K562 (cell line): ENCODE measurements around the gene PHLDA3. TPM values are rescaled to one million over a fixed set of nuclear protein-coding genes. Genes with fewer than 3 reads are reported as not detected.

ENCODE experiments used
- BCL6 ChIP-seq: fragments of 250-450 bp; sonication (Bioruptor Pico); IDR thresholded peaks from 2 replicates; pipeline ENCODE4 v1.4.0; 2020
- ETV1 ChIP-seq: fragments of 450-650 bp; conservative IDR thresholded peaks from 2 replicates; pipeline ENCODE4 v1.6.1; 2016; ENCODE audit warnings: missing genetic modification characterization, control low read depth, low read depth, missing compliant biosample characterization
- GABPB1 ChIP-seq: sonication (generic); formaldehyde crosslinking; IDR thresholded peaks from 2 replicates; pipeline ENCODE4 v1.8.0; 2022; ENCODE audit warnings: mild to moderate bottlenecking, missing genetic modification reagents
- IFI16 ChIP-seq: fragments of 250-450 bp; sonication (Bioruptor Pico); IDR thresholded peaks from 2 replicates; pipeline ENCODE4 v2.1.2; 2022; ENCODE audit warnings: mild to moderate bottlenecking, inconsistent platforms
- JUND ChIP-seq, 2 experiments: IDR thresholded peaks; 2 replicates in 1 of 2; 3 replicates in 1 of 2; pipeline ENCODE4 v1.6.1; 2011; ENCODE audit warnings: borderline replicate concordance in 2 of 2, low read depth in 2 of 2, low read length in 2 of 2, improper control_type of control experiment in 1 of 2, missing biosample characterization in 1 of 2, missing genetic modification characterization in 1 of 2, missing genetic modification reagents in 1 of 2
- MIER1 ChIP-seq: fragments of 450-650 bp; IDR thresholded peaks from 2 replicates; pipeline ENCODE4 v1.6.1; 2016; ENCODE audit warnings: antibody characterized with exemption, mild to moderate bottlenecking, low read depth
- MXI1 ChIP-seq: IDR thresholded peaks from 2 replicates; pipeline ENCODE4 v1.6.1; 2011; ENCODE audit warnings: low read depth, mild to moderate bottlenecking, improper control_type of control experiment, low read length
- NFYB ChIP-seq: IDR thresholded peaks from 2 replicates; pipeline ENCODE4 v1.6.1; 2011; ENCODE audit warnings: mild to moderate bottlenecking, moderate library complexity; ENCODE audit not compliant: insufficient read length; ENCODE audit errors: extremely low read depth
- RBM15 ChIP-seq: fragments of 200-400 bp; formaldehyde crosslinking; IDR thresholded peaks from 2 replicates; pipeline ENCODE4 v1.6.1; 2018; ENCODE audit warnings: mild to moderate bottlenecking, low read length, moderate library complexity; ENCODE audit not compliant: insufficient read depth
- RBM25 ChIP-seq: fragments of 200-400 bp; formaldehyde crosslinking; IDR thresholded peaks from 2 replicates; pipeline ENCODE4 v1.6.1; 2018; ENCODE audit warnings: low read length, low read depth, moderate library complexity; ENCODE audit not compliant: severe bottlenecking
- ZNF124 ChIP-seq: sonication (generic); formaldehyde crosslinking; IDR thresholded peaks from 2 replicates; pipeline ENCODE4 v1.8.1; 2022; ENCODE audit warnings: missing genetic modification reagents
- ZNF274 ChIP-seq: IDR thresholded peaks from 2 replicates; pipeline ENCODE4 v1.6.1; 2011; ENCODE audit warnings: low read depth, mild to moderate bottlenecking, low read length, moderate library complexity, borderline replicate concordance
- ZNF311 ChIP-seq: fragments of 250-450 bp; sonication (Bioruptor Pico); IDR thresholded peaks from 2 replicates; pipeline ENCODE4 v1.4.0; 2020; ENCODE audit warnings: mild to moderate bottlenecking, moderate library complexity
- polyA plus RNA-seq, 8 experiments: library from polyadenylated mRNA; depleted of rRNA in 4 of 8; stranded (reverse) in 5 of 8; unstranded in 3 of 8; fragments of >200 nt; fragmentation: Nextera tagmentation in 2 of 8; fragmentation: Illumina TruSeq in 1 of 8; extraction: Ambion mirVana in 2 of 8; extraction: Trizol in 1 of 8; gene quantifications; 2 replicates each; pipeline versions ENCODE4 v1.2.1 to v1.2.3, GENCODE V29; 2011 to 2014; ENCODE audit warnings: inconsistent platforms in 1 of 8, missing spikeins in 1 of 8
- total RNA-seq, 7 experiments: library from RNA; depleted of rRNA in 6 of 7; stranded (reverse); fragments of >200 nt in 6 of 7; fragmentation: Illumina TruSeq in 2 of 7; extraction: Trizol in 2 of 7; gene quantifications; 2 replicates each; pipeline versions ENCODE4 v1.2.1 to v1.2.3, GENCODE V29; 2011 to 2021; ENCODE audit warnings: low replicate concordance in 1 of 7
- TF ChIP-seq, protein P1 (sequence below): fragments of 250-450 bp; sonication (Bioruptor Pico); IDR thresholded peaks from 2 replicates; pipeline ENCODE4 v1.5.0; 2020; ENCODE audit warnings: mild to moderate bottlenecking, borderline replicate concordance
- TF ChIP-seq, protein P2 (sequence below): sonication (generic); formaldehyde crosslinking; IDR thresholded peaks from 2 replicates; pipeline ENCODE4 v1.8.0; 2023; ENCODE audit warnings: mild to moderate bottlenecking, missing genetic modification reagents
- TF ChIP-seq, protein P3 (sequence below): fragments of 250-450 bp; sonication (Bioruptor Pico); IDR thresholded peaks from 2 replicates; pipeline ENCODE4 v1.5.0; 2021; ENCODE audit warnings: mild to moderate bottlenecking, borderline replicate concordance
- TF ChIP-seq, protein P4 (sequence below): fragments of 450-650 bp; formaldehyde crosslinking; IDR thresholded peaks from 2 replicates; pipeline ENCODE4 v1.4.0; 2022; ENCODE audit warnings: missing genetic modification characterization

Gene PHLDA3
- total and polyA plus RNA-seq, 9 of the 15 experiments (the other 6 are each of a cell fraction or from before 2014, with no cell fraction given) = 0.11 to 0.27 TPM; not detected in 7

DNA sequence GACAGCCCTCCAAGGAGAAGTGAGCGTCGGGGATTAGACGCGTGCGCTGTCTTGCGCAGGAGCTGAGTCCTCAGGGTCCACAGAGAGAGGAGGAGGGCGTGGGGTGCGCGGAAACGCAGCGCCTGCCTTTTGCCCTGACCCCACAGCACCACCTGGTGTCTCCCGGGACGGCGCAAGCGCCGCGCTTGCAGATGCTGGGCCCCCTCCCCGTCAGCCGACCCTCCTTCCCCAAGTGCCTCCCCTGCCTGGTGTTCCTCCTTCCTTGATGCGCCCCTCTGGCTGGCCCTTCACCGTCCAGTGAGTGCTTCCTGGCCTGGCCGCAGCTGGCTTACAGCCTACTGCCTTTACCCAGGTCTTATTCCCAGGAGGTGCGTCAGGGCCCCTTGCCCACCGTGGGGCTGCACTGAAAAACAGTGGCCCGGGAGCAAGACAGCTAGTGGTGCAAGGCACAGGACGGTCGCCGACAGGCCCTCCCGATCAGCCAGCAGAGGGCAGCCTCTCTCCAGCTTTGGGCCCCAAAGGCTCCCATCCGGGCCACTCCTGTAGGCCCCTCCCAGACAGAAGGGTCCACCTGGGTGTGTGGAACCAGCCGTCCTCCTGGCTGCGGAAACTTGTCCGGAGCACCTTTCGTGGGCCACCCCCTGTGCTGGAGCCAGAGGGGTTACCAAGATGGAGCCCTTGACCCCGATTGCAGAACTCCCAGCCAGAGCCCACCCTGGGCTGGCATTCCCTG is 12.9 kb upstream of the PHLDA3 start (continued):
- TF ChIP-seq, protein P1, sequence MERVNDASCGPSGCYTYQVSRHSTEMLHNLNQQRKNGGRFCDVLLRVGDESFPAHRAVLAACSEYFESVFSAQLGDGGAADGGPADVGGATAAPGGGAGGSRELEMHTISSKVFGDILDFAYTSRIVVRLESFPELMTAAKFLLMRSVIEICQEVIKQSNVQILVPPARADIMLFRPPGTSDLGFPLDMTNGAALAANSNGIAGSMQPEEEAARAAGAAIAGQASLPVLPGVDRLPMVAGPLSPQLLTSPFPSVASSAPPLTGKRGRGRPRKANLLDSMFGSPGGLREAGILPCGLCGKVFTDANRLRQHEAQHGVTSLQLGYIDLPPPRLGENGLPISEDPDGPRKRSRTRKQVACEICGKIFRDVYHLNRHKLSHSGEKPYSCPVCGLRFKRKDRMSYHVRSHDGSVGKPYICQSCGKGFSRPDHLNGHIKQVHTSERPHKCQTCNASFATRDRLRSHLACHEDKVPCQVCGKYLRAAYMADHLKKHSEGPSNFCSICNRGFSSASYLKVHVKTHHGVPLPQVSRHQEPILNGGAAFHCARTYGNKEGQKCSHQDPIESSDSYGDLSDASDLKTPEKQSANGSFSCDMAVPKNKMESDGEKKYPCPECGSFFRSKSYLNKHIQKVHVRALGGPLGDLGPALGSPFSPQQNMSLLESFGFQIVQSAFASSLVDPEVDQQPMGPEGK (CRISPR knock-in tag) = no peak
- TF ChIP-seq NFYB (no peak), MIER1 (no peak), ZNF124 (CRISPR knock-in tag) (no peak), BCL6 (no peak), IFI16 (CRISPR knock-in tag) (no peak), GABPB1 (CRISPR knock-in tag) (peak; percentile 18; the same call in 1 of the 2 replicates), RBM25 (no peak), MXI1 (no peak), ZNF311 (no peak), JUND (IDR thresholded peaks at IDR 0.05; ENCODE audit: borderline replicate concordance, low read depth, low read length) (0 out of 2 replicates have a peak, but pooled peaks have one; percentile 22), JUND (tag; IDR thresholded peaks at IDR 0.05; ENCODE audit: borderline replicate concordance, low read depth, low read length) (no peak; the same call in 2 of the 3 replicates), RBM15 (no peak), ZNF274 (no peak), ETV1 (peak; percentile 27; the same call in 1 of the 2 replicates)
- TF ChIP-seq, protein P2, sequence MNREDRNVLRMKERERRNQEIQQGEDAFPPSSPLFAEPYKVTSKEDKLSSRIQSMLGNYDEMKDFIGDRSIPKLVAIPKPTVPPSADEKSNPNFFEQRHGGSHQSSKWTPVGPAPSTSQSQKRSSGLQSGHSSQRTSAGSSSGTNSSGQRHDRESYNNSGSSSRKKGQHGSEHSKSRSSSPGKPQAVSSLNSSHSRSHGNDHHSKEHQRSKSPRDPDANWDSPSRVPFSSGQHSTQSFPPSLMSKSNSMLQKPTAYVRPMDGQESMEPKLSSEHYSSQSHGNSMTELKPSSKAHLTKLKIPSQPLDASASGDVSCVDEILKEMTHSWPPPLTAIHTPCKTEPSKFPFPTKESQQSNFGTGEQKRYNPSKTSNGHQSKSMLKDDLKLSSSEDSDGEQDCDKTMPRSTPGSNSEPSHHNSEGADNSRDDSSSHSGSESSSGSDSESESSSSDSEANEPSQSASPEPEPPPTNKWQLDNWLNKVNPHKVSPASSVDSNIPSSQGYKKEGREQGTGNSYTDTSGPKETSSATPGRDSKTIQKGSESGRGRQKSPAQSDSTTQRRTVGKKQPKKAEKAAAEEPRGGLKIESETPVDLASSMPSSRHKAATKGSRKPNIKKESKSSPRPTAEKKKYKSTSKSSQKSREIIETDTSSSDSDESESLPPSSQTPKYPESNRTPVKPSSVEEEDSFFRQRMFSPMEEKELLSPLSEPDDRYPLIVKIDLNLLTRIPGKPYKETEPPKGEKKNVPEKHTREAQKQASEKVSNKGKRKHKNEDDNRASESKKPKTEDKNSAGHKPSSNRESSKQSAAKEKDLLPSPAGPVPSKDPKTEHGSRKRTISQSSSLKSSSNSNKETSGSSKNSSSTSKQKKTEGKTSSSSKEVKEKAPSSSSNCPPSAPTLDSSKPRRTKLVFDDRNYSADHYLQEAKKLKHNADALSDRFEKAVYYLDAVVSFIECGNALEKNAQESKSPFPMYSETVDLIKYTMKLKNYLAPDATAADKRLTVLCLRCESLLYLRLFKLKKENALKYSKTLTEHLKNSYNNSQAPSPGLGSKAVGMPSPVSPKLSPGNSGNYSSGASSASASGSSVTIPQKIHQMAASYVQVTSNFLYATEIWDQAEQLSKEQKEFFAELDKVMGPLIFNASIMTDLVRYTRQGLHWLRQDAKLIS = no peak
- TF ChIP-seq, protein P3, sequence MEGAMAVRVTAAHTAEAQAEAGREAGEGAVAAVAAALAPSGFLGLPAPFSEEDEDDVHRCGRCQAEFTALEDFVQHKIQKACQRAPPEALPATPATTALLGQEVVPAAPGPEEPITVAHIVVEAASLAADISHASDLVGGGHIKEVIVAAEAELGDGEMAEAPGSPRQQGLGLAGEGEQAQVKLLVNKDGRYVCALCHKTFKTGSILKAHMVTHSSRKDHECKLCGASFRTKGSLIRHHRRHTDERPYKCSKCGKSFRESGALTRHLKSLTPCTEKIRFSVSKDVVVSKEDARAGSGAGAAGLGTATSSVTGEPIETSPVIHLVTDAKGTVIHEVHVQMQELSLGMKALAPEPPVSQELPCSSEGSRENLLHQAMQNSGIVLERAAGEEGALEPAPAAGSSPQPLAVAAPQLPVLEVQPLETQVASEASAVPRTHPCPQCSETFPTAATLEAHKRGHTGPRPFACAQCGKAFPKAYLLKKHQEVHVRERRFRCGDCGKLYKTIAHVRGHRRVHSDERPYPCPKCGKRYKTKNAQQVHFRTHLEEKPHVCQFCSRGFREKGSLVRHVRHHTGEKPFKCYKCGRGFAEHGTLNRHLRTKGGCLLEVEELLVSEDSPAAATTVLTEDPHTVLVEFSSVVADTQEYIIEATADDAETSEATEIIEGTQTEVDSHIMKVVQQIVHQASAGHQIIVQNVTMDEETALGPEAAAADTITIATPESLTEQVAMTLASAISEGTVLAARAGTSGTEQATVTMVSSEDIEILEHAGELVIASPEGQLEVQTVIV (CRISPR knock-in tag) = no peak
- TF ChIP-seq, protein P4, sequence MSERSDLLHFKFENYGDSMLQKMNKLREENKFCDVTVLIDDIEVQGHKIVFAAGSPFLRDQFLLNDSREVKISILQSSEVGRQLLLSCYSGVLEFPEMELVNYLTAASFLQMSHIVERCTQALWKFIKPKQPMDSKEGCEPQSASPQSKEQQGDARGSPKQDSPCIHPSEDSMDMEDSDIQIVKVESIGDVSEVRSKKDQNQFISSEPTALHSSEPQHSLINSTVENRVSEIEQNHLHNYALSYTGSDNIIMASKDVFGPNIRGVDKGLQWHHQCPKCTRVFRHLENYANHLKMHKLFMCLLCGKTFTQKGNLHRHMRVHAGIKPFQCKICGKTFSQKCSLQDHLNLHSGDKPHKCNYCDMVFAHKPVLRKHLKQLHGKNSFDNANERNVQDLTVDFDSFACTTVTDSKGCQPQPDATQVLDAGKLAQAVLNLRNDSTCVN (CRISPR knock-in tag) = no peak
